Endothelial cell of umbilical vein (primary cell): ENCODE results near the gene GPR162. TPM values are rescaled to one million over a fixed set of nuclear protein-coding genes. Genes with fewer than 3 reads are reported as not detected.

Experiments used
- BruUV-seq: library from RNA; stranded (reverse); fragments of 400-500 nt; replicated peaks from 2 replicates; lab custom pipeline; 2021; lab: Mats Ljungman, UMichigan
- CTCF ChIA-PET: fragments of 300-600, 350-600 bp; sonication (Branson Sonifier 250); formaldehyde crosslinking; loops from one replicate; lab custom pipeline; 2021; ENCODE audit warnings: antibody characterized with exemption, inconsistent platforms; lab: Charles Lee
- POLR2A ChIA-PET: fragments of 300-600, 350-600 bp; sonication (Branson Sonifier 250); formaldehyde crosslinking; loops from one replicate; lab custom pipeline; 2021; ENCODE audit warnings: antibody characterized with exemption, inconsistent platforms; lab: Charles Lee
- DNase-seq: peaks from one replicate; pipeline ENCODE4 v3.0.0-alpha.2; 2011; ENCODE audit warnings: low read depth, low spot score
- FAIRE-seq: peaks from 2 replicates; lab custom pipeline; 2011; peaks lifted over from hg19 to GRCh38; lab: Jason Lieb, UNC
- H2AFZ ChIP-seq: 2 replicates; pipeline ENCODE4 v1.6.0; 2012; ENCODE audit warnings: low read depth, low read length, control low read depth, inconsistent platforms
- H3K27ac ChIP-seq: 2 replicates; pipeline ENCODE4 v1.5.1; 2011; ENCODE audit warnings: low read depth, mild to moderate bottlenecking, control low read depth, low read length, moderate library complexity; ENCODE audit not compliant: insufficient read depth
- H3K27me3 ChIP-seq, 2 experiments: 2 replicates each; pipeline versions ENCODE4 v1.6.0 to v1.6.1; 2011; ENCODE audit warnings: low read length in 2 of 2, mixed read lengths in 1 of 2; ENCODE audit not compliant: control insufficient read depth in 2 of 2, insufficient read depth in 2 of 2
- H3K36me3 ChIP-seq, 2 experiments: 2 replicates in 1 of 2; 3 replicates in 1 of 2; pipeline ENCODE4 v1.5.1; 2011; ENCODE audit warnings: low read length in 2 of 2, mild to moderate bottlenecking in 1 of 2, moderate library complexity in 1 of 2; ENCODE audit not compliant: control insufficient read depth in 2 of 2, insufficient read depth in 2 of 2; ENCODE audit errors: extremely low read depth in 1 of 2
- H3K4me1 ChIP-seq: 3 replicates; pipeline ENCODE4 v1.5.1; 2011; ENCODE audit warnings: mild to moderate bottlenecking, low read length; ENCODE audit not compliant: control insufficient read depth, insufficient read depth; ENCODE audit errors: extremely low read depth
- H3K4me2 ChIP-seq: 2 replicates; pipeline ENCODE4 v1.6.1; 2011; ENCODE audit warnings: low read length, control low read depth, mixed read lengths; ENCODE audit not compliant: insufficient read depth
- H3K4me3 ChIP-seq, 3 experiments: fragments of 200-600 bp in 1 of 3; sonication (generic), shearing (Covaris generic) in 1 of 3; replicated peaks in 1 of 3; 2 replicates each; pipeline ENCODE4 v1.5.1; 2011 to 2016; ENCODE audit warnings: control low read depth in 3 of 3, low read length in 3 of 3, mild to moderate bottlenecking in 2 of 3, inconsistent platforms in 1 of 3, low read depth in 1 of 3, moderate library complexity in 1 of 3; ENCODE audit not compliant: insufficient read depth in 1 of 3
- H3K79me2 ChIP-seq: 2 replicates; pipeline ENCODE4 v1.6.0; 2012; ENCODE audit warnings: low read length, inconsistent platforms; ENCODE audit not compliant: control insufficient read depth, insufficient read depth
- H3K9ac ChIP-seq: replicated peaks from 2 replicates; pipeline ENCODE3; 2011; ENCODE audit warnings: low read length, control low read depth; ENCODE audit not compliant: insufficient read depth; ENCODE audit errors: extremely low read depth
- H3K9me1 ChIP-seq: replicated peaks from 3 replicates; pipeline ENCODE4 v1.6.0; 2011; ENCODE audit warnings: mild to moderate bottlenecking, low read length; ENCODE audit not compliant: control insufficient read depth, insufficient read depth; ENCODE audit errors: extremely low read depth
- H3K9me3 ChIP-seq: replicated peaks from 2 replicates; pipeline ENCODE4 v1.5.1; 2012; ENCODE audit warnings: low read length, inconsistent platforms; ENCODE audit not compliant: control insufficient read depth, insufficient read depth
- H4K20me1 ChIP-seq: replicated peaks from 2 replicates; pipeline ENCODE3; 2011; ENCODE audit warnings: mild to moderate bottlenecking, low read length; ENCODE audit not compliant: control insufficient read depth, insufficient read depth; ENCODE audit errors: extremely low read depth
- EZH2 ChIP-seq: IDR thresholded peaks from 2 replicates; pipeline ENCODE4 v1.6.1; 2012; ENCODE audit warnings: borderline replicate concordance, low read depth, mild to moderate bottlenecking, moderate library complexity, low read length, inconsistent platforms; ENCODE audit not compliant: severe bottlenecking
- FOS ChIP-seq: IDR thresholded peaks from 2 replicates; pipeline ENCODE4 v1.6.1; 2011; ENCODE audit warnings: mild to moderate bottlenecking, low read length, moderate library complexity, borderline replicate concordance; ENCODE audit not compliant: insufficient read depth
- GATA2 ChIP-seq: IDR thresholded peaks from 2 replicates; pipeline ENCODE4 v1.7.0; 2011; ENCODE audit warnings: low read depth, mild to moderate bottlenecking, moderate library complexity, mixed read lengths, low read length; ENCODE audit not compliant: insufficient read length, insufficient read depth
- JUN ChIP-seq: IDR thresholded peaks from 2 replicates; pipeline ENCODE4 v1.6.1; 2011; ENCODE audit warnings: borderline replicate concordance, low read depth; ENCODE audit not compliant: insufficient read length, insufficient read depth
- MYC ChIP-seq: IDR thresholded peaks from one replicate; pipeline ENCODE4 v1.6.1; 2011; ENCODE audit warnings: mild to moderate bottlenecking, low read depth, low read length
- POLR2A ChIP-seq: IDR thresholded peaks from 2 replicates; pipeline ENCODE4 v1.6.1; 2012; ENCODE audit warnings: low read depth, mild to moderate bottlenecking, control low read depth, low read length
- POLR2AphosphoS5 ChIP-seq: IDR thresholded peaks from 2 replicates; pipeline ENCODE4 v1.6.1; 2012; ENCODE audit warnings: low read depth, mild to moderate bottlenecking, control low read depth, low read length, moderate library complexity; ENCODE audit not compliant: insufficient read depth
- dilution Hi-C: fragments of 300-500 bp; cut with MboI; formaldehyde crosslinking; loops from one replicate; pipeline ENCODE4 v1.15.0; 2019; ENCODE audit warnings: low sequenced_read_pairs; ENCODE audit not compliant: extremely low pct_ligation_motif_present
- intact Hi-C: fragments of 100-400 bp; cut with micrococcal nuclease; formaldehyde crosslinking; loops from one replicate; pipeline ENCODE4 v1.10.0; 2022
- polyA plus RNA-seq, 4 experiments: library from polyadenylated mRNA; depleted of rRNA in 3 of 4; stranded (reverse) in 3 of 4; unstranded in 1 of 4; fragments of >200 nt; gene quantifications; 2 replicates each; pipeline versions ENCODE4 v1.2.1 to v1.2.3, GENCODE V29; 2011 to 2012; ENCODE audit warnings: missing spikeins in 1 of 4
- total RNA-seq: library from RNA; stranded (reverse); gene quantifications from 2 replicates; pipeline ENCODE4 v1.2.3, GENCODE V29; 2021
- TF ChIP-seq, protein P1 (sequence below), 2 donors: IDR thresholded peaks; 1 replicate in 1 of 2; 2 replicates in 1 of 2; pipeline ENCODE4 v1.5.1; 2011; ENCODE audit warnings: low read length in 2 of 2, mild to moderate bottlenecking in 2 of 2, moderate library complexity in 2 of 2, control low read depth in 1 of 2, inconsistent platforms in 1 of 2, low read depth in 1 of 2; ENCODE audit not compliant: insufficient read depth in 1 of 2; ENCODE audit errors: extremely low read depth in 1 of 2
- TF ChIP-seq, protein P2 (sequence below): IDR thresholded peaks from 2 replicates; pipeline ENCODE4 v1.6.1; 2011; ENCODE audit not compliant: insufficient read depth, insufficient read length

Gene GPR162
- total and polyA plus RNA-seq, 2 donors (not counting 3 experiments of a cell fraction or from before 2014, with no cell fraction given): 9.7 to 13.7 TPM

- Histone ChIP-seq H2AFZ (peak within 1 kb of the TSS; percentile 56), H3K9ac (peak within 1 kb of the TSS; percentile 51), H4K20me1 (no peaks in the 10 kb centered on the region), H3K4me3 (peak within 1 kb of the TSS; percentile 63 to 93 (median 76)), H3K9me3 (no peaks in the 10 kb centered on the region), H3K4me1 (peaks cover 24% of the 10 kb centered on the region), H3K27ac (peak within 1 kb of the TSS; percentile 33), H3K9me1 (no peaks in the 10 kb centered on the region), H3K79me2 (peaks cover 42% of the 10 kb centered on the region), H3K36me3 (peaks cover 12 to 18% of the 10 kb centered on the region in 2 experiments), H3K4me2 (peak within 1 kb of the TSS; percentile 85), H3K27me3 (no peaks in the 10 kb centered on the region)
- ChIA-PET CTCF (interaction anchor here (0.8 to 4.6 kb wide), 16 partner anchors 9 to 232 kb away, joined by 3 to 30 read pairs (median 4); partner anchors contain the start of genes COPS7A, GNB3, MLF2 and SPSB2), POLR2A (interaction anchor here (1.1 to 3.2 kb wide), 8 partner anchors 9 to 128 kb away, joined by 3 to 48 read pairs (median 6); partner anchors contain the start of genes COPS7A, MLF2, PTMS and SPSB2)
- TF ChIP-seq EZH2 (no peak), POLR2AphosphoS5 (peak; percentile 63), JUN (no peak), GATA2 (no peak), POLR2A (peak; percentile 54), FOS (no peak), MYC (no peak)
- TF ChIP-seq, protein P1, sequence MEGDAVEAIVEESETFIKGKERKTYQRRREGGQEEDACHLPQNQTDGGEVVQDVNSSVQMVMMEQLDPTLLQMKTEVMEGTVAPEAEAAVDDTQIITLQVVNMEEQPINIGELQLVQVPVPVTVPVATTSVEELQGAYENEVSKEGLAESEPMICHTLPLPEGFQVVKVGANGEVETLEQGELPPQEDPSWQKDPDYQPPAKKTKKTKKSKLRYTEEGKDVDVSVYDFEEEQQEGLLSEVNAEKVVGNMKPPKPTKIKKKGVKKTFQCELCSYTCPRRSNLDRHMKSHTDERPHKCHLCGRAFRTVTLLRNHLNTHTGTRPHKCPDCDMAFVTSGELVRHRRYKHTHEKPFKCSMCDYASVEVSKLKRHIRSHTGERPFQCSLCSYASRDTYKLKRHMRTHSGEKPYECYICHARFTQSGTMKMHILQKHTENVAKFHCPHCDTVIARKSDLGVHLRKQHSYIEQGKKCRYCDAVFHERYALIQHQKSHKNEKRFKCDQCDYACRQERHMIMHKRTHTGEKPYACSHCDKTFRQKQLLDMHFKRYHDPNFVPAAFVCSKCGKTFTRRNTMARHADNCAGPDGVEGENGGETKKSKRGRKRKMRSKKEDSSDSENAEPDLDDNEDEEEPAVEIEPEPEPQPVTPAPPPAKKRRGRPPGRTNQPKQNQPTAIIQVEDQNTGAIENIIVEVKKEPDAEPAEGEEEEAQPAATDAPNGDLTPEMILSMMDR (IDR thresholded peaks at IDR 0.05; ENCODE audit: extremely low read depth in 1 of 2, insufficient read depth in 1 of 2, low read depth in 1 of 2, low read length in 2 of 2): no peak
- TF ChIP-seq, protein P2, sequence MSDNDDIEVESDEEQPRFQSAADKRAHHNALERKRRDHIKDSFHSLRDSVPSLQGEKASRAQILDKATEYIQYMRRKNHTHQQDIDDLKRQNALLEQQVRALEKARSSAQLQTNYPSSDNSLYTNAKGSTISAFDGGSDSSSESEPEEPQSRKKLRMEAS: no peak
- intact Hi-C loops (loop anchor here (1.0 to 2.0 kb wide), 4 partner anchors 16 to 189 kb away; partner anchors contain the start of genes ING4 and MLF2), dilution Hi-C loops (no loop called here)
- peak; percentile 100 for DNase-seq
- FAIRE-seq: no peak
- BruUV-seq: TSS peak; percentile 57
Measured at GRCh38 chr12:6851921-6852650, 30.5 kb downstream of the GPR162 start, which contains the start of gene USP5. USP5 (plus strand) TSS chr12:6852150; CDS start chr12:6852180, 30 bp downstream.
